SK-N-MC (cell line): Measurements from ENCODE around the gene FER.

Experiments
- EZH2 ChIP-seq: fragments of 200-600 bp; sonication (generic); IDR thresholded peaks from one replicate; pipeline ENCODE4 v1.6.1; 2017; ENCODE audit warnings: antibody characterized with exemption
- FOXP2 ChIP-seq: optimal IDR thresholded peaks from 2 replicates; pipeline ENCODE3; 2011; ENCODE audit warnings: mild to moderate bottlenecking, moderate library complexity; ENCODE audit not compliant: insufficient read depth; ENCODE audit errors: extremely low read length, control extremely low read depth
- POLR2AphosphoS5 ChIP-seq: IDR thresholded peaks from 2 replicates; pipeline ENCODE4 v1.6.1; 2012; ENCODE audit warnings: mild to moderate bottlenecking, low read depth, low read length, borderline replicate concordance

GRCh38 chr5:109022056-109022455, 274.4 kb downstream of the FER start:
- TF ChIP-seq POLR2AphosphoS5, result no peak
- no peak for TF ChIP-seq FOXP2
- no peak for TF ChIP-seq EZH2
